ENCODE measurements around the gene EIF5.

The EIF5 gene

DNA sequence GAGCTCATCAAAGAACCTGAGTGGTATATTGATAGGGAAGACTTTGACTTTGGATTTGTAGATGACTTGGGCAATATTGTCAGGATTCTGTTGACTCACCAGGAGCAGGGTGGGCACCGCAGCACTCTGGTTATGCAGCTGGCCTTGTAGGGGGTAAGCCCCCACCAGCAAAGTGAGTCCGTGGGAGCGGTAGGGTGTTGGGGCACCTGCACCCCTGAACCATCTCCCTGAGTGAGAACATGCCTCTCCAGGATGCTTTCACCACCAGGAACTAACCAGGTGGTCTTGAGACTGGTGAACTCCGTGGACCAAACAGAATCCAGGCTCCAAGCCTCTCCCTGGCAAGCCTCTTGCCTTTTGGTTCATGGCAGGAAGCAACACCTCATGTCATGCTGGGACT is 44.0 kb upstream of the EIF5 start:
- in situ Hi-C loops (cut with HindIII; ENCODE audit: low sequenced_read_pairs), result no loop called here
- H3K4me3 ChIP-seq (ENCODE audit: low read depth, low read length), result no peak overlapping the region
- DNase-seq (ENCODE audit: low read depth), result no peak
- TF ChIP-seq, protein P1, sequence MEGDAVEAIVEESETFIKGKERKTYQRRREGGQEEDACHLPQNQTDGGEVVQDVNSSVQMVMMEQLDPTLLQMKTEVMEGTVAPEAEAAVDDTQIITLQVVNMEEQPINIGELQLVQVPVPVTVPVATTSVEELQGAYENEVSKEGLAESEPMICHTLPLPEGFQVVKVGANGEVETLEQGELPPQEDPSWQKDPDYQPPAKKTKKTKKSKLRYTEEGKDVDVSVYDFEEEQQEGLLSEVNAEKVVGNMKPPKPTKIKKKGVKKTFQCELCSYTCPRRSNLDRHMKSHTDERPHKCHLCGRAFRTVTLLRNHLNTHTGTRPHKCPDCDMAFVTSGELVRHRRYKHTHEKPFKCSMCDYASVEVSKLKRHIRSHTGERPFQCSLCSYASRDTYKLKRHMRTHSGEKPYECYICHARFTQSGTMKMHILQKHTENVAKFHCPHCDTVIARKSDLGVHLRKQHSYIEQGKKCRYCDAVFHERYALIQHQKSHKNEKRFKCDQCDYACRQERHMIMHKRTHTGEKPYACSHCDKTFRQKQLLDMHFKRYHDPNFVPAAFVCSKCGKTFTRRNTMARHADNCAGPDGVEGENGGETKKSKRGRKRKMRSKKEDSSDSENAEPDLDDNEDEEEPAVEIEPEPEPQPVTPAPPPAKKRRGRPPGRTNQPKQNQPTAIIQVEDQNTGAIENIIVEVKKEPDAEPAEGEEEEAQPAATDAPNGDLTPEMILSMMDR (IDR thresholded peaks at IDR 0.05; ENCODE audit: low read depth, low read length, missing control alignments), result no peak

DNA sequence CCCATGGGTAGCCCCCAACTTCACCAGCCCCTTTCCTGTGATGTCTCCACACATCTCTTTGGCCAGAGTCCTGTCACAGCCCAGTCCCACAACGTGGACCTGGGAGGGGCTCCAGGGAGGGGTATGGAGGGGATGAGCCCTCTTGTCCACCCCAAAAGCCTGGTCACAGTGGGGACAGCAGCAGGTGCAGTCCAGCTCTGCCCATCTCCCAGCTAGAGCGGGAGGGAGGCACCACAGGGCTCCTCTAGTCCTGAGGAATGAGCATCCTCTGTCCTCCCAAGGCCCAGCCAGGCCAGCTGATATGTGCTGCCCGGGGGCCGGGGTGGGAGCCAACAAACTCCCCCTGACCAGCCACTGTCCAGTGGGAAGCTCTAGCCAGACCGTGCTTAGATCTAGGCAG is 43.5 kb upstream of the EIF5 start:
- TF ChIP-seq, protein P1 (IDR thresholded peaks at IDR 0.05; ENCODE audit: low read depth, low read length, missing control alignments), result no peak
- in situ Hi-C loops (cut with HindIII; ENCODE audit: low sequenced_read_pairs), result no loop called here
- DNase-seq (ENCODE audit: low read depth), result no peak
- no peak overlapping the region for H3K4me3 ChIP-seq (ENCODE audit: low read depth, low read length)

DNA sequence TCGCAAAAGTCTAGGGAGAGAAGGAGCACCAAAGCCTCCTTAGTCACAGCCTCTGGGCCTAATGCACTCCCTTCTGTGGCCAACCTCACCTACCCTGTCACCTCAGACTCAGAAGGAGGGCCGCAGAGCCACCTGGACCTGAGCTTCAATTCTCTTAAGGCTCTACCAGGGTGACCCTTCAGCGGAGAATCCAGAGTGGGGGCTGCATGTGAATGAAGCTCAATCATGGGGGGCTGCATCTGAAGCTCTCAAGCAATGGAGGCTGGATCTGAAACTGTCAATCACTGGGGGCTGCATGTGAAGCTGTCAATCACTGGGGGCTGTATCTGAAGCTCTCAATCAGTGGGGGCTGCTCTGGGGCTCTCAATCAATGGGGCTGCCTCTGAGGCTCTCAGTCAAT is 43.1 kb upstream of the EIF5 start:
- in situ Hi-C loops (cut with HindIII; ENCODE audit: low sequenced_read_pairs), result no loop called here
- H3K4me3 ChIP-seq (ENCODE audit: low read depth, low read length), result no peak overlapping the region
- TF ChIP-seq, protein P1 (IDR thresholded peaks at IDR 0.05; ENCODE audit: low read depth, low read length, missing control alignments), result no peak
- DNase-seq (ENCODE audit: low read depth), result no peak

- TF ChIP-seq, protein P1 (IDR thresholded peaks at IDR 0.05; ENCODE audit: low read depth, low read length, missing control alignments), result peak; percentile 94
- in situ Hi-C loops (cut with HindIII; ENCODE audit: low sequenced_read_pairs), result no loop called here
- no peak overlapping the region for H3K4me3 ChIP-seq (ENCODE audit: low read depth, low read length)
- DNase-seq (ENCODE audit: low read depth), result peak; percentile 26
Observed at GRCh38 chr14:103292426-103293374, 41.3 kb upstream of the EIF5 start.

- TF ChIP-seq, protein P1 (IDR thresholded peaks at IDR 0.05; ENCODE audit: low read depth, low read length, missing control alignments), result no peak
- H3K4me3 ChIP-seq (ENCODE audit: low read depth, low read length), result no peak overlapping the region
- in situ Hi-C loops (cut with HindIII; ENCODE audit: low sequenced_read_pairs), result no loop called here
- no peak for DNase-seq (ENCODE audit: low read depth)
Observed at GRCh38 chr14:103293465-103293864, 40.6 kb upstream of the EIF5 start.

DNA sequence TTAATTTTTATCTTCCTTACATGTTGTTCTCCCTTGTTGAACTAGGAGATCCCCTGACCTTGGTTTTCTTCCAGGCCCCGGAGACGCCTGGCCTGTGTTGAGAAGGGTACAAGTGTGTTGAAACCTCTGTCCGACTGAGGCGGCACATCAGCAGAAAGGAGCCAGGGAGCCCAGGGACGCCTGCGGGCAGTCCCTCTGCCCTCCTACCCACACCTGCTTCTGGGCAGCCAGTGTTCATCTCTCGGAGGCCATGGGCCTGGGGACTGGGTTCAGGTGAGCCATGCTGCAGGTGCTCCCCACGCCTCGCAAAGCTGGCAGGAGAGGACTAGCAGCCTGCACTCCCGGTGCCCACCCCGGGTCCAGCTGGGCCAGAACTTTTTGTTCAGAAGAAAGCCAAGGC is 39.9 kb upstream of the EIF5 start:
- H3K4me3 ChIP-seq (ENCODE audit: low read depth, low read length), result no peak overlapping the region
- TF ChIP-seq, protein P1 (IDR thresholded peaks at IDR 0.05; ENCODE audit: low read depth, low read length, missing control alignments), result no peak
- in situ Hi-C loops (cut with HindIII; ENCODE audit: low sequenced_read_pairs), result no loop called here

More for the DNA sequence above, 39.9 kb upstream of the EIF5 start:
- no peak for DNase-seq (ENCODE audit: low read depth)

Measured in astrocyte of the cerebellum (primary cell).